ENCODE results near the gene ERC2.

Gene ERC2

DNA sequence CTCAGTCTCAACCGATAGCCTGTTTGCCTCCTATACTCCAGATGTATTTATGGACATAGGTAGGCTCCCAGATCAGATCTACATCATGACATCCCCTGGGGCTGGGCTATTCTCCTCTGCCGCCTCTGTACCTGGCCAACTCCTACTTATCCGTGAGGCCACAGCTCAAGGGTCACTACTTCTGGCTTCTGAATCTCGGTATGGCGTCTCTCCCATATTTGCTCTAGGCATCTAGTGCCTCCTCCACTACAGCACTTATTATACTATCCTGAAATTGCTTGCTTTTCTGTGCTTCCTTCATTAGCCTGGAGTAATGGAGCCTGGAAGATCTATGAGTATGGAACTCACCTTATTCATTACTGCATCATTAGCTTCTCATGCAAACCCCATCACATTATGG lies 808.6 kb downstream of the ERC2 start:
- no peaks in the 10 kb centered on the region for H3K4me1 Mint-ChIP-seq
- H3K4me3 Mint-ChIP-seq: no peak overlapping the region
- no peaks in the 10 kb centered on the region for H3K36me3 Mint-ChIP-seq
- peaks cover 3% of the 10 kb centered on the region for H3K27me3 Mint-ChIP-seq
- no peaks in the 10 kb centered on the region for H3K9me3 Mint-ChIP-seq
- DNase-seq (ENCODE audit: low spot score in 2 of 2): no peak
- no peak for ATAC-seq (ENCODE audit: low read depth)
- no peak overlapping the region for H3K27ac Mint-ChIP-seq

DNA sequence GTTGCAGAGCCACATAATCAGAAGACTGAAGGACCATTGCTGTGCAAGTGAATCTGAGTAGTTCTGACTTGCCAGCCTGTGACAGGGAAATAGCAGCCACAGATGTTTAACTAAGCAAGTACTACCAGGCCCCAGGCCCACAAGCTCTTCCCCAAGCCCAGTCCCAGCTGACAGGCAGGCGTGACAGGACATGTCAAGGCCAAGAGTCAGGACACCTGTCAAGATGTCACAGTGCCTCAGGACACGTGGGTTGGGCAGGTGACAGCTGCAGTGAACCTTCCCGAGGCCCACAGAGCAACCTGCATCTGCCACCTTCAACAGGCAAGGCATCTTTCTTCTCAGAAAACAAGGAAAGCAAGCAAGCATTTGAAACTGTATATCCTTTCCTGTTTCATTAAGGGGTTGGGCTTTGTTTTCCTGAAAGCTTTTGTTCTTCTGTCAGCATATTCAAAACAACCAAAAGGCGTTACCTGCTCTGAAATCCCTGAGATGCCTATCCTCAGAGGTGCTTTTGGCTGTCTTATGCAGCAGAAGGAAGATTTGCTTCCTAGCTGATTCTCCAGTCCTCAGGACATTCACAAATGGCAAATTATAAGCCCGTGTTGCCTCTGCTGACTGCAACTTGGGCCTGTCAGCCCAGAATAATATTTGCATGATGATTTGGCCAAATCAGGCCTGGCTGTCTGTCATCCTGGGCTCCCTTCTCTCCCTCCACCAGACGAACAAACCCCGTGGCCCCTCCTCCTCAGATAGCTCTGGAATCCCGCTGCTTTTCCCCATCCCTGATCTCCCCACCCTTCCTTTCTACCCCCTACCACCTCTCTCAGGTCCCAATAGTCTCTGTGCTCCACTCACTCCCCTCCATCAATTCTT lies 809.3 kb downstream of the ERC2 start:
- peaks cover 3% of the 10 kb centered on the region for H3K27me3 Mint-ChIP-seq
- no peak overlapping the region for H3K27ac Mint-ChIP-seq
- no peak overlapping the region for H3K4me3 Mint-ChIP-seq
- ATAC-seq (ENCODE audit: low read depth) (no peak), DNase-seq (ENCODE audit: low spot score in 2 of 2) (no peak)
- H3K4me1 Mint-ChIP-seq: no peaks in the 10 kb centered on the region
- no peaks in the 10 kb centered on the region for H3K9me3 Mint-ChIP-seq
- no peaks in the 10 kb centered on the region for H3K36me3 Mint-ChIP-seq

DNA sequence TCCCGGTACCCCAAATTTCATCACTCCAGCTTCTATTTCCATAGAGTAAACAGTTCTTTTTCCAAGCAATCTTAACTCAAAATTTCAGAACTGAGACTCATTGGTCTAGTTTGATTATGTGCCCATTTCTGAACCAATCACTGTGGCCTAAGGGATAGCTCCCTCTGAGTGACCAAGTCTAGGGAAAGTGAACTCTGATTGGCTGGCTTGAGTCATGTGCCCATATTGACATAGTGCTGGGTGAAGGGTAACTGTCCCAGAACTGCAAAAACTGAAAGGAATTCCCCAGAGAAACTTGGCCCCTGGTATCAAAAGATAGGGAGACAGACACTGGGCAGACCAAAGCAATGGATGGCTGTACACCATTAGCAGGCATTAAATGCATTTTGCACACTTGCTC lies 810.0 kb downstream of the ERC2 start:
- Mint-ChIP-seq H3K27me3 (peaks cover 3% of the 10 kb centered on the region), H3K4me1 (no peaks in the 10 kb centered on the region), H3K36me3 (no peaks in the 10 kb centered on the region), H3K4me3 (no peak overlapping the region), H3K27ac (no peak overlapping the region), H3K9me3 (no peaks in the 10 kb centered on the region)
- ATAC-seq (ENCODE audit: low read depth) (no peak), DNase-seq (ENCODE audit: low spot score in 2 of 2) (no peak)

DNA sequence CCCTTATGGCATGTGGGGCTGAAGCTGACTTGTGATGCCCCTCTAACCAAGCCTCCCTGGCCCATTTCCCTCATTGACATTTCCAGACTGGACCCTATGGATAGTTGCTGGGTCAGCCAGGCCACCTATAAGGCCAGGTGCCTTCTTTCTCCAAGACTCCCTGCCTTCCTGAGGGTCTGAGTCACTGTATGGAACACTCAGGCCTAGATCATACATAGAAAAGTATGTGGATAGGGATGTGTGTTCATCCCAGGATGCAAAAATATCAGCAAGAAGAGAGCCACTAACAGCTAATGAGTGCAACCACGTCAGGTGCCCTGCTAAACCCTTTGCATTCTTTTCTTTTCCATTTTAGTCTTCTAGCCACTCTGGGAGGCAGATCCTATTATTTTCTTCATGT lies 812.7 kb downstream of the ERC2 start:
- Mint-ChIP-seq H3K4me1 (no peaks in the 10 kb centered on the region), H3K36me3 (no peaks in the 10 kb centered on the region), H3K27me3 (no peaks in the 10 kb centered on the region), H3K27ac (no peak overlapping the region), H3K4me3 (no peak overlapping the region), H3K9me3 (no peaks in the 10 kb centered on the region)
- ATAC-seq (ENCODE audit: low read depth) (no peak), DNase-seq (ENCODE audit: low spot score in 2 of 2) (no peak)

DNA sequence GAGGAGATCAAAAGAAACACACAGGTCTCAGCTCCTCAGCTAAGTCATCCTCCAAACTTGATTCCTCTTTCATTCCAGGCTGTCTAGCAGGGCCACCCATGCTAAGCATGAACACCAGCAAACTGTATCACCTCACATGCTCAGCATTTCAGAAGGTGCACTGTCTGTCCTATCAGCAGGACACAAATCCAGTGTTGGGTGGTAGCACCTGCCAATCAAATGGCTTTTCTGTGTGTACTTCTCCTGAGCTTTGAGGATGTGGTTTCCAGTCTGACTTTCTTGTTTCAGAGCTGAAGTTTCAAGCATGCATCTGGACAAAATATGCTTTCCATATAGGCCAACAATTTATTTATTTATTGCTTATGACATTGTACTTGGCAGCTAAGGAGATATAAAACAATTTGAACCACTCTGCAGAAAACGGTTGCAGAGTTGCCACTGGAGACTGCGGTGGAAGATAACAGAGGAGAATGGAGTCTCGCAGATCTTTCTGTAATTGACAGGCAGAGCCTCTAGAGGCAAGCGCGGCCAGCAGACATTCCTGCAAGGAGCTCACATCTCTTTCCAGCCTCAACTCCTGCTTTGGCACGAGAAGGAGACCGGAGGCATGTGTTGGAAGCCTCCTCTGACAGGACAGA lies 814.0 kb downstream of the ERC2 start:
- H3K4me3 Mint-ChIP-seq: no peak overlapping the region

DNA sequence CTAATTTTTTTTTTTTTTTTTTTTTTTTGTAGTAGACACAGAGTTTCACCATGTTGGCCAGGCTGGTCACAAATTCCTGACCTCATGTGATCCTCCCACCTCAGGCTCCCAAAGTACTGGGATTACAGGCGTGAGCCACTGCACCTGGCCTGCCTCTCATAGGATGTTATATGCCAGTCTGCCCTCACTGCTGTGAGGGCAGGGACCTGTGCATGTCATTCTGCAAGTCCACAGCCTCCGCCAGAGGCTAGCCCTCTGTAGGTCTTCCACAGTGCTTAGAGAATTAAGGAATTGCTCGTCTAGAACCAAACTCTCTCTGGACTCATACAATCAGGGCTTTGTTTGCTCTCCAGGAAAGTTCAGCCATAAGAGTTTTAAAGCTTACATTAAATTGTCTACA lies 817.3 kb downstream of the ERC2 start:
- no peaks in the 10 kb centered on the region for H3K27me3 Mint-ChIP-seq
- ATAC-seq (ENCODE audit: low read depth) (no peak), DNase-seq (ENCODE audit: low spot score in 2 of 2) (no peak)
- no peaks in the 10 kb centered on the region for H3K9me3 Mint-ChIP-seq
- no peak overlapping the region for H3K27ac Mint-ChIP-seq
- H3K4me3 Mint-ChIP-seq: no peak overlapping the region
- no peaks in the 10 kb centered on the region for H3K36me3 Mint-ChIP-seq
- no peaks in the 10 kb centered on the region for H3K4me1 Mint-ChIP-seq

More for the DNA sequence above, 814.0 kb downstream of the ERC2 start:
- H3K27me3 Mint-ChIP-seq: no peaks in the 10 kb centered on the region
- ATAC-seq (ENCODE audit: low read depth) (no peak), DNase-seq (ENCODE audit: low spot score in 2 of 2) (no peak)
- H3K36me3 Mint-ChIP-seq: no peaks in the 10 kb centered on the region
- no peaks in the 10 kb centered on the region for H3K4me1 Mint-ChIP-seq
- H3K27ac Mint-ChIP-seq: no peak overlapping the region
- H3K9me3 Mint-ChIP-seq: no peaks in the 10 kb centered on the region

DNA sequence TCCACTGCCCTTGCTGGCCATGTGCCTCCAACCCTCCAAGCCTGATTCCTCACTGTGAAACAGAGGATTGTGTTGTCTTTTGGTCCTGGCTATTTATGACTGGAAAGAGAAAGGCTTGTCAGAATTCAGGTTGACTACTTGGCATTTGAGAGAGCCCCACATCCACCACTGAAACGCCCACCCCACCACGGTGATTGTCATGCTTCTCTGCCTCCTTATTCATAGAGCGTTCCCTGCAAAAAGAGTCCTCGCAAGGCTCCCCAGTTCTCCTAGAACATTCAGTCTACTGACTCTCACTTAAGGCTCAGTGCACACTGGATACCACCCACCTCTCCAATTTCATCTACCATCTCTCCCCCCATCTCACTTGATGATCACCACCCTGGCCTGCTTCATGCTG lies 818.3 kb downstream of the ERC2 start:
- Mint-ChIP-seq H3K36me3 (no peaks in the 10 kb centered on the region), H3K4me1 (no peaks in the 10 kb centered on the region), H3K27me3 (no peaks in the 10 kb centered on the region), H3K9me3 (no peaks in the 10 kb centered on the region), H3K4me3 (no peak overlapping the region), H3K27ac (no peak overlapping the region)
- ATAC-seq (ENCODE audit: low read depth): no peak
- DNase-seq (ENCODE audit: low spot score in 2 of 2): no peak

DNA sequence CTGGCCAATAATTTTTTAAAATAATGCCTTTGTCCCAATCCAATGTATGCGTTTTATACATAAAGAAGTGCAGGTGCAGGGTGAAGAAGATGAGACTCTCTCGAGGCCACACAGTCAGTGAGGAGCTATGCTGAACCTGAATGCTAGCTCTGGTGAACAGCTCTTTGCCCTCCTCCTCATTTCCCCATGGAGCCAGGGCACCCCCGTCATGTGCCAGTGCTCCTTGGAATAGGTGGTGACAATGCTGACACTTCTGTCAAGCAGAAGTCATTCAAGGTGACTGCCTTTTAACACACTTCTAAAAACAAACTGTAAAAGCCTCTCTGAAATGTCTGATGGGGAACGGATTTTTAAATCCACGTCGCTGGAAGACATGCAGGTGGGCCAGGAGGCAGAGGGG lies 818.7 kb downstream of the ERC2 start:
- DNase-seq (ENCODE audit: low spot score in 2 of 2) (no peak), ATAC-seq (ENCODE audit: low read depth) (no peak)
- H3K27ac Mint-ChIP-seq: no peak overlapping the region
- no peaks in the 10 kb centered on the region for H3K36me3 Mint-ChIP-seq
- no peak overlapping the region for H3K4me3 Mint-ChIP-seq
- no peaks in the 10 kb centered on the region for H3K9me3 Mint-ChIP-seq
- H3K4me1 Mint-ChIP-seq: no peaks in the 10 kb centered on the region
- H3K27me3 Mint-ChIP-seq: no peaks in the 10 kb centered on the region

DNA sequence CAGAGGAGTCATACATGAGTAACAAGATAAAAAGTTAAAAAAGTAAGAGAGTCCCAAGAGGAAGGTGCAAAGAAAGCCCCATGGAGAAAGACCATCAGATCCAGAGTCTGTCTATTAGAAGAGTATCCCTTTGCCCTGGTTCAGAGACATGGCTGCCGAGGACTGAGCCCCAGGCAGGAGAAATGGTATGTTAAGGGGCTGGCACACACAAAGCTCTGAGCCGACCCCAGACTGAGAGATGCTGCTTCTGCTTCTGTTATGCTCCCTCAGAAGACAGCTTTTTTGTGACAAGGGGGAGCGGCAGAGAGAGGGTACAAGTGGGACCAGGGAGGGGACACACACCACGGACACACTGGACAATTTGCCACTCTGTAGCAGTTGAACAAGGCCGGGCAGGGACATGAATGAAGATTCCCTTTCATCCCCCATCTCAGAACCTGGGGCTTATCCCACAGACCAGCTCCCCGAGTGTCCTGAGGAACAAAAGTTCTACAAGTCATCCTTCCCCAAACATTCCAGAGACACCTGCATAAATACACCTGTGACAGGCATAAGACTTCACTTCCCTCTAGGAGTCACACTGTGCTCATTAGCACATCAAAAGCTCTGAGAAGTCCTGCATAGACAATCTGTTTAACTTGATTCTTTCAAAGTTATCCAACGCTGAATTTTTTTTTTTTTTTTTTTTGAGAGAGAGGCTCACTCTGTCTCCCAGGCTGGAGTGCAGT lies 819.5 kb downstream of the ERC2 start:
- no peaks in the 10 kb centered on the region for H3K4me1 Mint-ChIP-seq
- no peak overlapping the region for H3K27ac Mint-ChIP-seq
- no peaks in the 10 kb centered on the region for H3K36me3 Mint-ChIP-seq
- no peak for DNase-seq (ENCODE audit: low spot score in 2 of 2)
- no peaks in the 10 kb centered on the region for H3K9me3 Mint-ChIP-seq
- no peaks in the 10 kb centered on the region for H3K27me3 Mint-ChIP-seq
- no peak overlapping the region for H3K4me3 Mint-ChIP-seq
- ATAC-seq (ENCODE audit: low read depth): no peak

DNA sequence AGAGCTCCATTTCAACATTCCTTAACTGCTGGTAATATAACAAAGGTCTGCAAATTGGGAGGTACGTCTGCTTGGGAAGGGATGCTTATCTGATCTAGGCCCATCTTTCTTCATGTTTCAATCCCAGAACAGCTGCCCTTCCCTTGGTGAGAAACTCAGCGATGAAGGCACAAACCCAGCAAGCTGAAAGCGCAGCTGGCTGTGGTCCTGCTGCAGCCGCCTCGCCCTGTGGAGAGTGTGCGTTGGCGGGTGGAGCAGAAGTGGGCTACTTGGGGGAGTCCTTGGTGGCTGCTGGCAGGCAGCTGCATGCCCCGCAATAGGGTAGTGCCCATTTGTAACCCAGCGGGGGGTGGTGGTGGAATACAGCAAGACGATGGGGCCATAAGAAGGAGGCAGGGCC lies 820.6 kb downstream of the ERC2 start:
- Mint-ChIP-seq H3K4me1 (no peaks in the 10 kb centered on the region), H3K27ac (no peak overlapping the region), H3K27me3 (no peaks in the 10 kb centered on the region), H3K4me3 (no peak overlapping the region), H3K36me3 (no peaks in the 10 kb centered on the region), H3K9me3 (no peaks in the 10 kb centered on the region)
- ATAC-seq (ENCODE audit: low read depth) (no peak), DNase-seq (ENCODE audit: low spot score in 2 of 2) (no peak)

DNA sequence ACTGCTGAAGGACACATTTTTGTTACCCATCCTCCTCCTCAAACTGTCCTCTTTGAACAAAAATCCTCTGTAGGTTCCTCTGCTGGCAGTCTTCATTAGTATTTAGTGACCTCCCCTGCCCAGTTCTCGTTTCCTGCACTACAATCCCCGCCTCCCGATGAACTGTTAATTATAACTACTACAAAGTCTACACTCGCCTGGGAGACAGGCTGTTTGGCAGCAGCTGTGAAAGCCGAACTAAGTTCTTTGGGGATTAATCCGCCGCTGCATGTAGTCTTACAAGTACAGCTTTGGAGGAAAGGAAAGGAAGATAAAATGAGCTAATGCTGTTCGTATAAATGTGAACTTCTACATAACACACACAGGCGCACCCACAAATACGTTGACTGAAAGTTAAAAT lies 821.2 kb downstream of the ERC2 start:
- no peak overlapping the region for H3K27ac Mint-ChIP-seq
- H3K27me3 Mint-ChIP-seq: peaks cover 2% of the 10 kb centered on the region
- no peaks in the 10 kb centered on the region for H3K9me3 Mint-ChIP-seq
- ATAC-seq (ENCODE audit: low read depth): no peak
- H3K4me1 Mint-ChIP-seq: no peaks in the 10 kb centered on the region
- H3K4me3 Mint-ChIP-seq: no peak overlapping the region
- H3K36me3 Mint-ChIP-seq: no peaks in the 10 kb centered on the region
- no peak for DNase-seq (ENCODE audit: low spot score in 2 of 2)

DNA sequence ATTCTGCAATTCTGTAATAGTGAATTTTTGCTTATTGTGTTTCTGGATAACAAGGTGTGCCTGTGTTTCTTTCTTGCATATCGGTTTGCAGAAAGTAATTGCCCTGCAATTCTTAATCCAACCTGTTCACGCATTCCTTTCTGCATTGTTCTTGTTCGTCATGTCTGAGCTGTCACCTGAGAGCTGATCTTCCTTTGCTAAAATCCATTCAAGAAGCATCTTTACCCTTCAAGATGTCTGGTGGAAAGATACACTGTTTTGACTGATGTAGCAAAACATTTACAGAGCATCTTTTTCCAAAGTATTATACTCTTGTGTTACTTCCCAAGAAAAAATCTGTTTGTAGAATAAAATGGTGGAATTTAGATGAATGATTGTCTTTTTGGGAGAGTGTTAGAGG lies 822.1 kb downstream of the ERC2 start:
- Mint-ChIP-seq H3K27ac (no peak overlapping the region), H3K36me3 (no peaks in the 10 kb centered on the region), H3K27me3 (peaks cover 2% of the 10 kb centered on the region), H3K4me1 (no peaks in the 10 kb centered on the region), H3K9me3 (no peaks in the 10 kb centered on the region), H3K4me3 (no peak overlapping the region)
- DNase-seq (ENCODE audit: low spot score in 2 of 2) (no peak), ATAC-seq (ENCODE audit: low read depth) (no peak)

DNA sequence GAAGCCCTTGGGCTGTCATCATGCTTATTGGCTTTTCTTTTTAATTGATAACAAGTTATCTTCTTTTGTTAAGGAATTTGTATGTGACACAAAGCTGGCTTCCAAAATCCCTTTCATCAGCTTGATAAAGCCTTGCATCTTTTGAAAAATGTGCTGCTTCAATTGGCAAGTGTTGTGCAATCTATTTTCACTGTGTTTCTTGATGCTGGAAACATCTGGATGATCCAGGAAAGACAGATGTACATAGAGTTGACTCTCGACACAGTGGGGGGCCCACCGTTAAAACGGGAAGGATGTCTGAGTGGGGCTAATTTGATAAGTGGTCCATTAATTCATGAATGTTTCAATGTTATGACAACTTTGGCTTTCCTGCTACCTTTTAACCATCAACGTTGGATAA lies 822.8 kb downstream of the ERC2 start:
- ATAC-seq (ENCODE audit: low read depth) (no peak), DNase-seq (ENCODE audit: low spot score in 2 of 2) (no peak)
- Mint-ChIP-seq H3K4me1 (no peaks in the 10 kb centered on the region), H3K4me3 (no peak overlapping the region), H3K27ac (no peak overlapping the region), H3K9me3 (no peaks in the 10 kb centered on the region), H3K27me3 (peaks cover 2% of the 10 kb centered on the region), H3K36me3 (no peaks in the 10 kb centered on the region)

DNA sequence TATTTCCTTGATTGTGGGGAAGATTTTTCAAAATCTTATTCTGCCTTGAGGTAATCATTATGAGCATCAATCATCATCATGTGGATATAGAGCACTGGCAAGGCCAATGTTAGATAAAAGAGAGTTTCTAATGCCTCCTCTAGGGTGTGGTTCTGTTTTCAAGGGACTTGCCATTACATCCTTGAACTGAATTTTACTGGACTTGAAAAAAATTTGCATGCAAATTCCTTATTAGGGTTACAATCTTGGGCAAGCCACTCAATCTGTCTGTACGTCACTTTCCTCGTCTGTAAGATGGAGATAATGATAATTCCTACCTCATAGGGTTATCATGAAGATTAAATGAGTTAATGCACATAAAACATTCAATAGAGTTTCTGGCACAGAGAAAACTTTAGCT lies 825.0 kb downstream of the ERC2 start:
- ATAC-seq (ENCODE audit: low read depth): no peak

More for the DNA sequence above, 825.0 kb downstream of the ERC2 start:
- no peak overlapping the region for H3K4me3 Mint-ChIP-seq
- no peaks in the 10 kb centered on the region for H3K36me3 Mint-ChIP-seq
- peaks cover 5% of the 10 kb centered on the region for H3K9me3 Mint-ChIP-seq
- no peaks in the 10 kb centered on the region for H3K4me1 Mint-ChIP-seq
- no peak for DNase-seq (ENCODE audit: low spot score in 2 of 2)
- H3K27me3 Mint-ChIP-seq: peaks cover 2% of the 10 kb centered on the region
- H3K27ac Mint-ChIP-seq: no peak overlapping the region
